Dermis blood vessel endothelial cell (primary cell): ENCODE results near the gene CORO1C. TPM values are rescaled to one million over a fixed set of nuclear protein-coding genes. Genes with fewer than 3 reads are reported as not detected.
A peak's percentile ranks its signal among the peaks of the same experiment; 100 is the strongest.
"Not testable (repeated sequence)": the region's sequence is repeated elsewhere in the genome, so short reads cannot be mapped to it uniquely, and the experiment has no call there.

Experiments used
- DNase-seq: peaks from one replicate; pipeline ENCODE4 v3.0.0; 2010
- total RNA-seq: library from RNA; depleted of rRNA; stranded (reverse); fragments of >200 nt; gene quantifications from 2 replicates; pipeline ENCODE4 v1.2.3, GENCODE V29; 2014

CORO1C gene
- total RNA-seq, 1 donor from 2014 or later: 131 TPM

- DNase-seq: no peak
Observed at GRCh38 chr12:108753976-108754375, 22.7 kb upstream of the CORO1C start.

- DNase-seq: no peak
Observed at GRCh38 chr12:108752387-108752786, 21.1 kb upstream of the CORO1C start.

DNA sequence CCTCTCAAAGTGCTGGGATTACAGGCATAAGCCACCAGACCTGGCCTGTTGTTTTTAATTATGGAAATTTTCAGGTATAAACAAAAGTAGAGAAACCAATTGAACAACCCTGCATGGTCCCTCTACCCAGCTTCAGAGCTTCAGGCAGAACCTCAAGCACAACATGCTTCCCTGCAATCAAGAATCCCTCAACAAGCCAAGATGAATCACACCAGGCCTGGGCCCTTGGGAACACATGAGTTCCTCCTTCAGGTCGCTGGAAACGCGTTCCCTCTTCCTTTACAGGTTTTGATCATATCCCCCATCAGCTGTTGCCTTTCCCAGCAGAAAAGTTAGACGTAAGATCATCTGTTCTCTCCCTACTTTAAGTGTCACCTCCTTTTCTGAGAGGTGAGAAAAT lies 20.5 kb upstream of the CORO1C start:
- DNase-seq: no peak

GRCh38 chr12:108751003-108751402 lies 19.7 kb upstream of the CORO1C start:
- not testable (repeated sequence) for DNase-seq

DNA sequence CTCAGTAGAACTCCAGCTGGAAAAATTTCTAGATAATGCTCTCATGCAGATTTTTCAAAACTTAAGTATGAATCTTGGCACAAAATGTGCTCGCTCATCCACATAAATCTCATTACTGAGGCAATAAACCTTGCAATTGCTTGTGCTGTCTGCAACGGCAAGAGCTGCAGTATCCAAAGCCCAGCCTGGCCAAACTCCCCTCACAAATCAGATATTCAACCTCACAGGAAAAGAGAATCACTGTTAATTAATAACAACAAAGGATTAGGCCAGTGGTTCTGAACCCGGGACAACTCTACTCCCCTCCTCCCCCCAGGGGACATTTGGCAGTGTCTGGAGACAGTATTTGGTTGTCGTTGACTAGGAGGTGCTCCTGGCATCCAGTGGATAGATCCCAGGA lies 19.2 kb upstream of the CORO1C start:
- no peak for DNase-seq

DNA sequence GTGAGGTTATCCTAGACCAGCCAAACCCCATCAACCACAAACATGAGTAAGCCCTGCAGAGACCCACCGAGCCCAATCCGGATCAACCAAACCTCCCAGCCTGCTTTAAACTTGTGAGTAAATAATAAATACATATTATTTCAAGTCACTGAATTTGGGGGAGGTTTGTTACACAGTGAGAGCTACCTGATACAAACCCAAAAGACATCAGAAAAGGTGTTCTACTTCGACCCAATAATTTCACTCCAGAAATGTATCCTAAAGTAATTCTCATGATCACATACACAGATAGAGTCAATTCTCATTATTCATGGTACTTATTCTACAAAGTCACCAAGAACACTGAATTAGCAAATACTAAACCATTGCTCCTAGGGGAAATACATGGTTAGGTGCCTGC lies 16.2 kb upstream of the CORO1C start:
- no peak for DNase-seq

GRCh38 chr12:108745641-108746040 lies 14.3 kb upstream of the CORO1C start:
- DNase-seq: no peak

DNA sequence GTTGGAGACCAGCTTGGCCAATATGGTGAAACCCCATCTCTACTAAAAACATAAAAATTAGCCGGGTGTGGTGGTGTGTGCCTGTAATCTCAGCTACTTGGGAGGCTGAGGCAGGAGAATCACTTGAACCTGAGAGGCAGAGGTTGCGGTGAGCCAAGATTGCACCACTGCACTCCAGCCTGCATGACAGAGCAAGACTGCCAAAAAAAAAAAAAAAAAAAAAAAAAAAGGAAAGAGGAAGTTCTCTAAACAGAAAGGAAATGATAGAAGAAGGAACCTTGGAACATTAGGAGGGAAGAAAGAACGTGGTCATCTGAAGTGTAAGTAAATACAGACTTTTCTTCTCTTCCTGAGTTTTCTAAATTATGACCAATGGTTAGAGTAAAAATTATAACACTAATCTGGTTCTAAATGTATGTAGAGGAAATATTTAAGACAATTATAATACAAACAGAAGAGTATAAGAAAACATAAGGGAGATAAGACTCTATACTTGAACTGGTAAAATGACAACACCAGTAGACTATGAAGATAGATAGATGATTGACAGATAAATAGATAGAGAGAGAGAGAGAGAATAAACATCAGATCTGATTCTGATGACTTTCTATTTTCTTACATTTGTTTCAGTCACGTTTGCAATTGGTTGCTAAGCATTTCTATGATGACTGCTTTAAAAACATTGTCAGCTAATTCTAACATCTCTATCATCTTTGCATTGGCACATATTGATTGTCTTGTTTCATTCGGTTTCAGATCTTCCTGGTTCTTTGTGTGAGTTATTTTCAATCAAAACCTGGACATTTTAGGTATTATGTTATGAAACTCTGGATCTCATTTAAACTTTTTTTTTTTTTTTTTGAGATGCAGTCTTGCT lies 12.9 kb upstream of the CORO1C start:
- no peak for DNase-seq

- DNase-seq: no peak
Observed at GRCh38 chr12:108738170-108738569, 6.9 kb upstream of the CORO1C start.

DNA sequence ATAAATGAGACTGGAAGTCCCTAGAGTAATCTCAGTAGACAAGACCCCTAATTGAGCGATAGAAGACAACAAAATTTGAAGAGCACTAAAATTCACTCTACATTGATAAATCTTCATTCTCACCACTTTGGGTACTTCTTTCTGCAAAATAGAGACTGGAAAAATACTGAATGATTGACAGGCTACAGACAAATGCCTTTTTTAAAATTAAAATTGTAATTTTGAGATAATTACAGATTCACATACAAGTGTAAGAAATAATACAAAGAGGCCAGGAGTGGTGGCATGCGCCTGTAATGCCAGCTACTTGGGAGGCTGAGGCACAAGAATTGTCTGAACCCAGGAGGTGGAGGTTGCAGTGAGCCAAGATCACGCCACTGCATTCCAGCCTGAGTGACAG lies 4.5 kb upstream of the CORO1C start:
- DNase-seq: no peak

GRCh38 chr12:108734200-108734906 lies 3.0 kb upstream of the CORO1C start:
- peak; percentile 87 for DNase-seq

DNA sequence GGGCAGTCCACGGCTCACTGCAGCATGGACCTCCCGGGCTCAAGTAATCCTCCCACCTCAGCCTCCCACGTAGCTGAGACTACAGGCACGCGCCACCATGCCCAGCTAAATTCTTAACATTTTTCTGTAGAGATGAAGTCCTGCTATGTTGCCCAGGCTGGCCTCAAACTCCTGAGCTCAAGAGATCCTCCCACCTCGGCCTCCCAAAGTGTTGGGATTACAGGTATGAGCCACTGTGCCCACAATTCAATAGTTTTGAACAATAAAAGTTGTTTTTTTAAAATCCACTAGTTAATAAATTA lies 1.9 kb upstream of the CORO1C start:
- DNase-seq: not testable (repeated sequence)

DNA sequence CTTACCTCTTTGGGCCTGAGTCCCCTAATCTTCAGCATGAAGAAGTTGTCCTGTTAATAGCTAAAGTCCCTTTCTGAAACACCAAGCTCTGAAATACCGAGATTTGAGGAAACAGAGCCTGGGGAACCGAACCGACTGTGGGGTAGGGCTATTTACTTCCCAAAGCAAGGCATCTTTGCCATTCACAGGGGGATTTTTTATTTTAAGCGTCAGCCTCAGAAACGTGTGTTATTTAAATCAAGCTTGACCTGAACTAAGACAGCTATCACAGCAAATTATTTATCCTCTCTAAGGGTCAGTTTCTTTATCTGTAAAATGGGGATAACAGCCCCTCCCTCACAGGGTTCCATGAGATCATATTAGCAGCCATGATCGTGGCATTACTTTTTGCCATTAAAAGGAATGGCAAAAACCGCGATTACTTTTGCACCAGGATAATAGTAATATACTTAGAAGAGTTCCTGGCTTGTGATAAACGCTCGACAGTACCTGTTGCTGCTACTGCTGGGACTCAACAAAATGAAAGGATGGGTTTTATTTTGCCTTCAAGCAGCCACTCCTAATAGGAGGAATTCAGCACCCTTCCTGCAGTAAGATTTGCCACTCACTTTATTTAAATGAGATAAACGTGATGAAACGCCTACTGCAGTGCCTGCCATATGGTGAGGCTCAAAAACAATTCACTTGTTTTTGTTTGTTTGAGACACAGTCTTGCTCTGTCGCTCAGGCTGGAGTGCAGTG lies 1.3 kb upstream of the CORO1C start:
- no peak for DNase-seq

- peak; percentile 99 for DNase-seq
Observed at GRCh38 chr12:108731866-108732461, 646 bp upstream of the CORO1C start.

DNA sequence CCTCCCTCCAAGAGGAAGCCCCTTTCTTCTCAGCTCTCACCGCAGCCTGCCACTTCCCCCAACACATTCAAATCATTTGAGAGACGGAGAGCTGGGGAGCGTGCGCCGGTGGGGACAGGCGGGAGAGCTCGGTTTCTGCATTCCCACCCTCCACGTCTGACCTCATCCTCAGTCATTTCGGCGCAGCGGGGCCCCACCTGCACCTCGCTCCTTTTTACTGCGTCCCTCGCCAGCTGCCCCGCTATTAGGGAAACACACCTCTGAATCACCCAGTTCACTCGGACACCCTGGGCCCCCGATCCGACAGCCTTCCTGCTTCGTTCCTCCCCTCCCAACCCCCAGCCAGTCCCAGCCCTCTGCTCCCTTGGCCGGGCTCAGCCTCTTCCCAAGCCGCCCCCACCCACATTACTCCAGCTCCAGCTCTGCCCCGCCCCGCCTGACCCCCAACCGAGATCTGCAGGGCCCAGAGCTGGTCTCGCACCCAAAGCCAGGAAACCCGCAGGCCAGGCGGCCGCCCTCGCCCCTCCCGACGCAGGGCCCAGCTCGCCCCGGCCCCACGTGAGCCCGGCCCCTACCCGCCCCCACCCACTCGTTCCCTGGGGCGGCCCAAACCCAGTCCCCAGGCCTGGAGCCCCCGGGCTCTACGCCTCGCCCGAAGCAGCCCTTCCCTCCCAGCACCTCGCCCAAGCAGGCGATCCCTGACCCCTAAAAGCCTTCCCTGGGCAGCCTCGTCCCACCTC lies 783 bp downstream of the CORO1C start:
- peak; percentile 79 for DNase-seq

GRCh38 chr12:108729612-108730364 lies 1.5 kb downstream of the CORO1C start:
- DNase-seq: peak; percentile 65

- peak; percentile 31 for DNase-seq
Observed at GRCh38 chr12:108728820-108729611, 2.3 kb downstream of the CORO1C start.

- DNase-seq: no peak
Observed at GRCh38 chr12:108727868-108728735, 3.2 kb downstream of the CORO1C start.

DNA sequence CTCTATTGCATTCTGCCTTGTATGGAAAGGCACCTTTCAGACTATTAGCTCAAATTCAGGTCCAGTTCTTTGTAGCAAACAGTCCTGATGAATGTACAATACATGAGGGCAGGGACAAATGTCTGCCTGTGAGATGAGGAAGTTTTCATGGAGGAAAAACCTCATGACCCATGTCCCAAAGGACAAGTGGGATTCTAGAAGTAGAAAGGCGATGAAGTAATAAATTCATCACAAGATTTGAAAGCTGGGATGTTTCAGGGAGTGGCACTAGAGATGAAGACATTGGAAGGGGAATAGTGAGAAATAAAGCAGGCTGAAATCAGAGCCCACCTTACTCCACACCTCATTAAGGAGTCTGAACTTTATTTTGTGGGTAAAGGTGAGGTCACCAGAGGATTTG lies 4.2 kb downstream of the CORO1C start:
- DNase-seq: no peak

DNA sequence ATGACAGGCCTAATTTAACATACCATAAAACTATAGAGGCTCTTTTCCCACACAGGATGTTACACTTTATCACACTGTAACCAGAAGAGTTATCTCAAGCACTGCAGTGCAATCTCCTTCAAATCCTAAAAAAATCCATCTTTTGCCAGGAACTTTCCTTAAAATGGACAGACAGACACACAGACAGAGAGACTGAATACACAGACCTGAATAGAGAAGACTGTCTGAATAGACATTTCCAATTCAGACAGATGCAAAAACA lies 6.5 kb downstream of the CORO1C start:
- DNase-seq: no peak
